Omental fat pad (tissue), 4 donors: Measurements from ENCODE around the gene SARM1. TPM values are rescaled to one million over a fixed set of nuclear protein-coding genes. Genes with fewer than 3 reads are reported as not detected.
"Not testable (repeated sequence)": the region's sequence is repeated elsewhere in the genome, so short reads cannot be mapped to it uniquely, and the experiment has no call there.

Experiments
- ATAC-seq: fragments of 150-250 bp; one replicate; pipeline ENCODE4 v1.9.1; 2016; ENCODE audit warnings: mild to moderate bottlenecking, moderate library complexity; ENCODE audit not compliant: low FRiP score
- DNase-seq: peaks from one replicate; pipeline ENCODE4 v3.0.0-alpha.2; 2019; ENCODE audit warnings: low spot score
- CTCF ChIP-seq, 3 donors: fragments of 450-650 bp; IDR thresholded peaks; one replicate each; pipeline ENCODE4 v1.5.1; 2016 to 2017; ENCODE audit warnings: antibody characterized with exemption in 3 of 3, mild to moderate bottlenecking in 3 of 3, moderate library complexity in 2 of 3
- total RNA-seq, 4 donors: library from RNA; depleted of rRNA; stranded (reverse); fragments of >200 nt; gene quantifications; one replicate each; pipeline ENCODE4 v1.1.0, GENCODE V29; 2016

SARM1 gene
- total RNA-seq, 4 donors from 2014 or later, result 8.5 to 13.1 (median 12.3) TPM

- TF ChIP-seq CTCF (IDR thresholded peaks at IDR 0.05), result no peak
- DNase-seq (no peak), ATAC-seq (no peak)
Measured at GRCh38 chr17:28415886-28416285, 44.4 kb downstream of the SARM1 start.

GRCh38 chr17:28416703-28417311 is 45.3 kb downstream of the SARM1 start:
- DNase-seq (no peak), ATAC-seq (peak; percentile 57)
- no peak for TF ChIP-seq CTCF (IDR thresholded peaks at IDR 0.05)

- no peak for TF ChIP-seq CTCF (IDR thresholded peaks at IDR 0.05)
- ATAC-seq, result no peak
- no peak for DNase-seq
Measured at GRCh38 chr17:28421787-28422305, 50.4 kb downstream of the SARM1 start.

- no peak for TF ChIP-seq CTCF (IDR thresholded peaks at IDR 0.05)
- DNase-seq (no peak), ATAC-seq (no peak)
Measured at GRCh38 chr17:28425206-28425605, 53.7 kb downstream of the SARM1 start.

- ATAC-seq (no peak), DNase-seq (no peak)
- TF ChIP-seq CTCF (IDR thresholded peaks at IDR 0.05), result no peak
Measured at GRCh38 chr17:28426081-28426519, 54.6 kb downstream of the SARM1 start.

GRCh38 chr17:28427371-28427770 is 55.9 kb downstream of the SARM1 start:
- no peak for ATAC-seq
- no peak for DNase-seq
- no peak for TF ChIP-seq CTCF (IDR thresholded peaks at IDR 0.05)

GRCh38 chr17:28427982-28428381 is 56.5 kb downstream of the SARM1 start:
- not testable (repeated sequence) for ATAC-seq, DNase-seq
